NOMO-1 treated with DMSO at 0.1 percent for 48 hours (cell line): ENCODE results near the gene HTATIP2.
"Not testable (repeated sequence)": the region's sequence is repeated elsewhere in the genome, so short reads cannot be mapped to it uniquely, and the experiment has no call there.

Experiments
- DNase-seq: peaks from one replicate; lab custom pipeline; 2025; ENCODE audit not compliant: unreplicated experiment; lab: John Stamatoyannopoulos, UW

HTATIP2 gene

GRCh38 chr11:20363500-20364340 lies at the start of gene HTATIP2:
TSS of gene HTATIP2 (plus strand) at chr11:20363714. CDS start at chr11:20364238, 524 bp downstream.
- peak; percentile 42 for DNase-seq

GRCh38 chr11:20315800-20316199 lies 47.7 kb upstream of the HTATIP2 start:
- DNase-seq: no peak

GRCh38 chr11:20321177-20321576 lies 42.3 kb upstream of the HTATIP2 start:
- no peak for DNase-seq

GRCh38 chr11:20327377-20327935 lies 36.1 kb upstream of the HTATIP2 start:
- no peak for DNase-seq

- no peak for DNase-seq
These were observed 27.5 kb upstream of the HTATIP2 start for GRCh38 chr11:20336056-20336455.

- DNase-seq: peak; percentile 40
These were observed 25.9 kb upstream of the HTATIP2 start for GRCh38 chr11:20337526-20338154.

GRCh38 chr11:20342347-20343141 lies 21.0 kb upstream of the HTATIP2 start:
- no peak for DNase-seq

- peak; percentile 65 for DNase-seq
These were observed 12.4 kb upstream of the HTATIP2 start for GRCh38 chr11:20351136-20351535.

GRCh38 chr11:20351751-20352262 lies 11.7 kb upstream of the HTATIP2 start:
- DNase-seq: no peak

GRCh38 chr11:20353829-20354434 lies 9.6 kb upstream of the HTATIP2 start:
- DNase-seq: no peak

GRCh38 chr11:20355221-20356219 lies 8.0 kb upstream of the HTATIP2 start:
- peak; percentile 29 for DNase-seq

GRCh38 chr11:20357150-20357549 lies 6.4 kb upstream of the HTATIP2 start:
- no peak for DNase-seq

- DNase-seq: peak; percentile 89
These were observed 2.9 kb upstream of the HTATIP2 start for GRCh38 chr11:20360650-20361049.

GRCh38 chr11:20362481-20362880 lies 1.0 kb upstream of the HTATIP2 start:
- no peak for DNase-seq

- no peak for DNase-seq
These were observed 390 bp upstream of the HTATIP2 start for GRCh38 chr11:20363149-20363499.

- no peak for DNase-seq
These were observed 853 bp downstream of the HTATIP2 start for GRCh38 chr11:20364341-20364792.

- DNase-seq: not testable (repeated sequence)
These were observed 2.0 kb downstream of the HTATIP2 start for GRCh38 chr11:20365465-20365864.

- peak; percentile 62 for DNase-seq
These were observed 3.9 kb downstream of the HTATIP2 start for GRCh38 chr11:20367313-20367948.

GRCh38 chr11:20368438-20368837 lies 4.9 kb downstream of the HTATIP2 start:
- no peak for DNase-seq
